GM19193 (cell line): Measurements from ENCODE around the gene FAM50B.

Experiments
- POLR2A ChIP-seq: IDR thresholded peaks from 4 replicates; pipeline ENCODE4 v1.6.1; 2011; ENCODE audit not compliant: insufficient read depth, insufficient read length; ENCODE audit errors: extremely low read depth

FAM50B gene

GRCh38 chr6:3848925-3849605 lies at the start of gene FAM50B:
FAM50B (plus strand) TSS chr6:3849373; CDS start chr6:3849812, 439 bp downstream.
- peak; percentile 56 for TF ChIP-seq POLR2A

- no peak for TF ChIP-seq POLR2A
Observed at GRCh38 chr6:3799719-3800118, 49.5 kb upstream of the FAM50B start.

GRCh38 chr6:3800850-3801591 lies 48.2 kb upstream of the FAM50B start:
- TF ChIP-seq POLR2A: no peak

GRCh38 chr6:3801960-3802359 lies 47.2 kb upstream of the FAM50B start:
- no peak for TF ChIP-seq POLR2A

- TF ChIP-seq POLR2A: no peak
Observed at GRCh38 chr6:3803627-3804468, 45.3 kb upstream of the FAM50B start.

GRCh38 chr6:3804964-3805363 lies 44.2 kb upstream of the FAM50B start:
- no peak for TF ChIP-seq POLR2A

- no peak for TF ChIP-seq POLR2A
Observed at GRCh38 chr6:3805448-3806123, 43.6 kb upstream of the FAM50B start.

- no peak for TF ChIP-seq POLR2A
Observed at GRCh38 chr6:3806169-3806922, 42.8 kb upstream of the FAM50B start.

- TF ChIP-seq POLR2A: no peak
Observed at GRCh38 chr6:3808199-3808598, 41.0 kb upstream of the FAM50B start.

GRCh38 chr6:3808759-3809514 lies 40.2 kb upstream of the FAM50B start:
- TF ChIP-seq POLR2A: no peak

GRCh38 chr6:3809515-3809891 lies 39.7 kb upstream of the FAM50B start:
- TF ChIP-seq POLR2A: no peak

- TF ChIP-seq POLR2A: no peak
Observed at GRCh38 chr6:3809982-3810381, 39.2 kb upstream of the FAM50B start.

GRCh38 chr6:3811191-3811590 lies 38.0 kb upstream of the FAM50B start:
- TF ChIP-seq POLR2A: no peak

- TF ChIP-seq POLR2A: no peak
Observed at GRCh38 chr6:3812596-3812995, 36.6 kb upstream of the FAM50B start.

- TF ChIP-seq POLR2A: no peak
Observed at GRCh38 chr6:3813150-3813780, 35.9 kb upstream of the FAM50B start.
